ENCODE measurements around the gene INTS13.

Gene INTS13

DNA sequence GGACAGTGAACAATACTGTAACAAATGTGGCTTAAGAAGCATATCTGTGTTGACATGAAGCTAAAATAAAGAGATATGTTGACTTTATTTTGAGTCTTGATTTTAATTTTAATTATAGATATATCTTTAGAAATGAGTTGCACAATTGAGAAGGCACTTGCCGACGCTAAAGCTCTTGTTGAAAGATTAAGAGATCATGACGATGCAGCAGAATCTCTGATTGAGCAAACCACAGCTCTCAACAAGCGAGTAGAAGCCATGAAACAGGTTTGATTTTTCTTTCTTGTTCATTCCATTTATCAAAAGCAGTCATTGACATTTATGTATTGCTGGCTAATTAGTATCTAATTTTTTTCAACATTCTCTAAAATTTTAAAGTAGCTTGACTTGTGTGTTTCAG, 16.2 kb upstream of the INTS13 start:
- H3K4me3 ChIP-seq (replicated peaks; ENCODE audit: low read depth, low read length), result no peak overlapping the region
- peaks cover 4% of the 10 kb centered on the region for H3K36me3 ChIP-seq (ENCODE audit: control insufficient read depth, insufficient read depth, low read length)
- no peaks in the 10 kb centered on the region for H3K27me3 ChIP-seq (replicated peaks; ENCODE audit: control insufficient read depth, insufficient read depth, low read length)
- TF ChIP-seq, protein P1, sequence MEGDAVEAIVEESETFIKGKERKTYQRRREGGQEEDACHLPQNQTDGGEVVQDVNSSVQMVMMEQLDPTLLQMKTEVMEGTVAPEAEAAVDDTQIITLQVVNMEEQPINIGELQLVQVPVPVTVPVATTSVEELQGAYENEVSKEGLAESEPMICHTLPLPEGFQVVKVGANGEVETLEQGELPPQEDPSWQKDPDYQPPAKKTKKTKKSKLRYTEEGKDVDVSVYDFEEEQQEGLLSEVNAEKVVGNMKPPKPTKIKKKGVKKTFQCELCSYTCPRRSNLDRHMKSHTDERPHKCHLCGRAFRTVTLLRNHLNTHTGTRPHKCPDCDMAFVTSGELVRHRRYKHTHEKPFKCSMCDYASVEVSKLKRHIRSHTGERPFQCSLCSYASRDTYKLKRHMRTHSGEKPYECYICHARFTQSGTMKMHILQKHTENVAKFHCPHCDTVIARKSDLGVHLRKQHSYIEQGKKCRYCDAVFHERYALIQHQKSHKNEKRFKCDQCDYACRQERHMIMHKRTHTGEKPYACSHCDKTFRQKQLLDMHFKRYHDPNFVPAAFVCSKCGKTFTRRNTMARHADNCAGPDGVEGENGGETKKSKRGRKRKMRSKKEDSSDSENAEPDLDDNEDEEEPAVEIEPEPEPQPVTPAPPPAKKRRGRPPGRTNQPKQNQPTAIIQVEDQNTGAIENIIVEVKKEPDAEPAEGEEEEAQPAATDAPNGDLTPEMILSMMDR (IDR thresholded peaks at IDR 0.05; ENCODE audit: insufficient read depth, low read length, poor library complexity, severe bottlenecking), result no peak
- DNase-seq (ENCODE audit: extremely low read depth, insufficient read length), result no peak

DNA sequence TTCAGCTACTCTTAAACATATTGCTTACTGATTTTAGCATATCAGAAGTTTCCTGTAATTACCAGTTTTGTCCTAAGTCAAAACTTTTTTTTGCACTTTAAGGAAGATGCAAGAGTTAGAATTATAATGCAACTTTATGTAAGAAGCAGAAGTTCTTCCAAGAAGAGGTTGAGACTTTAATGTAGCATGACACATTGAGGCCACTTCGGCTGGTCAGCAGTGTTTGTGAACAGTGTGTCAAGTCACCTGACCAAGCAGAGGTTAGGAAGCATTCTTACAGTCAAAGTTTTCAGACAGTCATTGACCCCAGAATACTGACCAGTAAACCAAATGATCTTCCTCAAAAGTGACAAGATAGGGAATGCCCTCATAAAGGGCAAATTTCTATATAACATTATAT, 15.7 kb upstream of the INTS13 start:
- Histone ChIP-seq H3K36me3 (ENCODE audit: control insufficient read depth, insufficient read depth, low read length) (peaks cover 4% of the 10 kb centered on the region), H3K27me3 (replicated peaks; ENCODE audit: control insufficient read depth, insufficient read depth, low read length) (no peaks in the 10 kb centered on the region), H3K4me3 (replicated peaks; ENCODE audit: low read depth, low read length) (no peak overlapping the region)
- TF ChIP-seq, protein P1 (IDR thresholded peaks at IDR 0.05; ENCODE audit: insufficient read depth, low read length, poor library complexity, severe bottlenecking), result no peak
- DNase-seq (ENCODE audit: extremely low read depth, insufficient read length), result no peak

DNA sequence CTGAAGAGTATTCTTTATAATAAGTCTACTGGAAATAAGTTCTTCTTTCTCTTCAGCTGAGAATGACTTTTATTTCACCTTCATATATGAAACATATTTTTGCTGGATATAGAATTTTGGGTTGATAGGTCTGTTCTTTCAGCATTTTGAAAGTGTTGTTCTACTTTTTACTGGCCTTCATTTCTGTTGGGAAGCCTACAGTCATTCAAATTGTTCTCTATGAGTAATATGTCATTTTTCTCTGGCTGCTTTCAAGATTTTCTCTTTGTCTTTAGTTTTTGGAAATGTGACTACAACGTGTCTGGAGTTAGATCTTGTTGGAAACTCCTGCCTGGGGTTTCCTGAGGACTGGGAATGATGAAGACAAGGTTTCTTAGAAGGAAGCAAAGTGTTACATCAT, 10.5 kb upstream of the INTS13 start:
- TF ChIP-seq, protein P1 (IDR thresholded peaks at IDR 0.05; ENCODE audit: insufficient read depth, low read length, poor library complexity, severe bottlenecking), result no peak
- H3K36me3 ChIP-seq (ENCODE audit: control insufficient read depth, insufficient read depth, low read length), result no peaks in the 10 kb centered on the region
- H3K27me3 ChIP-seq (replicated peaks; ENCODE audit: control insufficient read depth, insufficient read depth, low read length), result no peaks in the 10 kb centered on the region
- H3K4me3 ChIP-seq (replicated peaks; ENCODE audit: low read depth, low read length), result no peak overlapping the region
- no peak for DNase-seq (ENCODE audit: extremely low read depth, insufficient read length)

DNA sequence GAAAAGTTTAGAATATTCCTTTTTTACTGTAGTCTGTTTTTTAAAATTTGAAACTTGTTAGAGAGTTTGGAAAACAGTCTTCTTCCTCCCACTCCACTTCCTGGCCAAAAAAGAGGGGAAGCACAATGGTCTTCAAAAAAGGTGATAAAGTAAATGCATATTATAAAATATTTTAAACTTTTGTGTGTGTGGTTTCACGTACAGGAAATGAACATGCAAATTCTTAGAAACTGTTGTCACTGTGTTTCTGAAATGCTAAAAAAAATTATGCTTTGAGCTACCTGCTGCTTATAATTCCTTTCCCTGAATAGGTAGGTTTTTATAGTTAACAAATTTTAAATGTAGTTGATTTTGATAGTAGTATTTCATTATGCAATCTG, 3.4 kb upstream of the INTS13 start:
- Histone ChIP-seq H3K27me3 (replicated peaks; ENCODE audit: control insufficient read depth, insufficient read depth, low read length) (no peaks in the 10 kb centered on the region), H3K36me3 (ENCODE audit: control insufficient read depth, insufficient read depth, low read length) (no peaks in the 10 kb centered on the region), H3K4me3 (replicated peaks; ENCODE audit: low read depth, low read length) (peak overlapping the region; percentile 87)
- DNase-seq (ENCODE audit: extremely low read depth, insufficient read length), result no peak
- TF ChIP-seq, protein P1 (IDR thresholded peaks at IDR 0.05; ENCODE audit: insufficient read depth, low read length, poor library complexity, severe bottlenecking), result no peak

DNA sequence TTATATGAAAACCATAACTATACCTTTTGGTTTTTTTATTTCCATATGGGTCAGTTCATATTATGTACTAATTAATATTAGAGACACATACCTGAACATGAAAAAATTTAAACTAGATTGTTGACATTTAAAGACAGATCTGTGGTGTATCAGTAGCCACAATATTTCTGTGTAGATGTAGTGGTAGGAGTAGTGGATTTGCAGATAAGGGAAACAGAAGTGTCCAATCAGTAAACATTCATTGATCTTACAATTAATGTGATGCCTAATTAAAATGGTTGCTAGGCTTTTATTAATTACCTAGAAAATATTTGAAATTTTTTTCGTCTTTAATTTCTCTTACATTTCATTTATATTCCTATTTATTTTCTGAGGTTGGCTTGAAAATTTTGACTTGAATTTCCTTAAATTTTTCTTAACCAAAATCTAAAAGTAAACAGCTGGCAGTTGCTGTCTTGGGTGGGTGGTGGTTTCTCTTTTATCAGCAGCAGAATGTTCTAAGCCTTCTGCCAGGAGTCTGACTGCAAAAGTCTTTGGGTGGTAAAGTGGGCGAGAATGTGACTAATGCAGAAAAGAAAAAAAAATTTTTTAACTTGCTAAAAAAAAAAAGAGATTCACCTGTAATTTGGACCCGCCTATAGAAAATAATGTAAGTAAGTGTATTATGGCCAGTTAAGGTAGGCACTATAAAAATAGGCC, 2.9 kb upstream of the INTS13 start:
- no peak for DNase-seq (ENCODE audit: extremely low read depth, insufficient read length)
- Histone ChIP-seq H3K4me3 (replicated peaks; ENCODE audit: low read depth, low read length) (peak overlapping the region; percentile 87), H3K27me3 (replicated peaks; ENCODE audit: control insufficient read depth, insufficient read depth, low read length) (no peaks in the 10 kb centered on the region), H3K36me3 (ENCODE audit: control insufficient read depth, insufficient read depth, low read length) (no peaks in the 10 kb centered on the region)
- TF ChIP-seq, protein P1 (IDR thresholded peaks at IDR 0.05; ENCODE audit: insufficient read depth, low read length, poor library complexity, severe bottlenecking), result no peak

DNA sequence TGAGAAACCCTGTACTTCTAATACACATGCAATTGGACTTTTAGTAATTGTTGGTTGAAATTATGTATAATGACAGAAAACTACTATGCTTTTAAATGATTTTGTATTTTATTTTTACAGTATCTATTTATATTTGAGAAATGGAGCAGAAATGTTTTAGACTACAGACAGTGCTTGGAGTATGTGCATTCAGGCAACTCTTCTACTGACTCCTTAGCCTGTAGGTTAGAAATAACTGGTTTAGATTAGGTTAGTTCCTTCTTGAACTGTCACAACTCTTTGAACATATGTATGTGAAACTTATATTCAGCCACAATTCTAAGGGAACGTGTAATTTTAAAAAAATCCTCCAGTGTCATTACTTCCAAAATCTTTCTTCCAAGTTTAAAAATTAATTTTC, 2.2 kb upstream of the INTS13 start:
- TF ChIP-seq, protein P1 (IDR thresholded peaks at IDR 0.05; ENCODE audit: insufficient read depth, low read length, poor library complexity, severe bottlenecking), result no peak
- Histone ChIP-seq H3K4me3 (replicated peaks; ENCODE audit: low read depth, low read length) (peak overlapping the region; percentile 87), H3K36me3 (ENCODE audit: control insufficient read depth, insufficient read depth, low read length) (no peaks in the 10 kb centered on the region), H3K27me3 (replicated peaks; ENCODE audit: control insufficient read depth, insufficient read depth, low read length) (no peaks in the 10 kb centered on the region)
- no peak for DNase-seq (ENCODE audit: extremely low read depth, insufficient read length)

Data from GM06990 (cell line).